ENCODE data around the gene RBBP8NL. TPM values are rescaled to one million over a fixed set of nuclear protein-coding genes. Genes with fewer than 3 reads are reported as not detected.
"Not testable (repeated sequence)": the region's sequence is repeated elsewhere in the genome, so short reads cannot be mapped to it uniquely, and the experiment has no call there.

RBBP8NL gene
- total RNA-seq, 1 donor from 2014 or later = not detected

DNA sequence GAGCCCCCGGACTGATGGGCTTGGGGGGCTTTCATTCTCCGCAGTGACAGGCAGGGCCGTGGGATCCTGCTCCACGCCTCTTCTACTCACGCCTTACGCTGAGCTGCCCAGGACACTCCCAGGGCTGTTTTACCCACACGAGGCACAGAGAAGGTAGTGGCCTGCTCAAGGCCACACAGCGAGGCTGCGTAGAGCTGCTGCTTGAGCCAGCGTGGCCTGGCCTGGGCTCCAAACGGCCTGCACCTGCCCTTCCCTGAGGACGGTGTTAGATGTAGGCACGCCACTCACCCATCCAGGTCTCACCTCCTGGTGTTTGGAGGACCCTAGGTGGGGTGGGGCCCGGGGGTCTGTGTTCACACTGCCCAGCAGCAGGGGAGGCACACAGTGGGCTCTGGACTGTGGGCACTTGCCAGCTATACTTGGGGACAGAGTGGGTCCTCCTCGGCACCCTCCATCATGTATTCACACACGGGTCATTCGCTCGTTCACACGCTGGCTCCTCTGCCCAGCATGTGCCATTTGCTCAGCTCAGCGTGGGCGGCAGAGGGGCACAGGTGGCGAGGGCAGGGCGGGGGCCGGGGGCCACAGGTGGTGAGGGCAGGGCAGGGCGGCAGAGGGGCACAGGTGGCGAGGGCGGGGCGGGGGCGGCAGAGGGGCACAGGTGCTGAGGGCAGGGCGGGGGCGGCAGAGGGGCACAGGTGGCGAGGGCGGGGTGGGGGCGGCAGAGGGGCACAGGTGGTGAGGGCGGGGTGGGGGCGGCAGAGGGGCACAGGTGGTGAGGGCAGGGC is 18.4 kb upstream of the RBBP8NL start:
- DNase-seq (ENCODE audit: extremely low read depth, low read depth, low spot score) = no peak

- no peak for DNase-seq (ENCODE audit: extremely low read depth, low read depth, low spot score)
Observed at GRCh38 chr20:62444286-62444685, 16.9 kb upstream of the RBBP8NL start.

- no peak for DNase-seq (ENCODE audit: extremely low read depth, low read depth, low spot score)
Observed at GRCh38 chr20:62441987-62442539, 14.7 kb upstream of the RBBP8NL start.

GRCh38 chr20:62439218-62439617 is 11.9 kb upstream of the RBBP8NL start:
- no peak for DNase-seq (ENCODE audit: extremely low read depth, low read depth, low spot score)

DNA sequence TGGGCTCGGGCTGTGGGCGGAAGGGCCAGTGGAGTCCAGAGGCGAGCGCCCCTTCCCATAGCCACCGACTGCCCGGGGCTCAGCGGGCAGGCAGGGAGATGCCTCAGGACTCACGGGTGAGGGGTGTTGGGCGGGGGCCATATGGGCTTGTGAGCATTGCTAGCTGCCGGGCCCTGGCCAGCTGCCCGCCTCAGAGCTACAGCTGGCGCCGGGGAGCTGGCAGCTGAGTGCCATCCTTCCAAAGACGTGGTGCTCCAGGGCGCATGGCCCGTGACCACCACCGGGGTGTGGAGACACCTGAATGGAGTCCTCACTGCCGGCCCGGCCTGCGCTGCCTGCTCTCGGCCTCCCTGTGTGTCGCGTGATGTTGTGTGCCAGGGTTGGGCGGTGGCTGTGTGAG is 10.6 kb upstream of the RBBP8NL start:
- no peak for DNase-seq (ENCODE audit: extremely low read depth, low read depth, low spot score)

- DNase-seq (ENCODE audit: extremely low read depth, low read depth, low spot score) = no peak
Observed at GRCh38 chr20:62437496-62437895, 10.2 kb upstream of the RBBP8NL start.

DNA sequence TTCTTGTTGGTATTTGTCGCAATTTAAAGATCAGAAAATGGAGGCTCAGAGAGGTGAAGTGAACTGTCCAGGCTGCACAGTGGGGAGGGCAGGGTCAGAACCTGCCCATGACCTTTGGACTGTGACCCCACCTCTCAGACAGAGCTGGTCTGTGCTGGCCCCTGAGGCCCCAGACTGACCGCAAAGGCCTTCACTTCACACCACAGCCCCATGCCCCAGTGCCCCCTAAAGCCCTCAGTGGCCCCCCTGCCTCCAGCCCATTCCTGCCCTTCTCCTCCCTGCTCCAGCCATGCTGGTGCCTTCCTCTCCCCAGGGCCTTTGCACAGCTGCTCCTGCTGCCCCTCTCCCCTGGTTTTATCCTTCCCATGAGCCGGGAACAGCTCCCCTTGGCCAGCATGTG is 9.4 kb upstream of the RBBP8NL start:
- DNase-seq (ENCODE audit: extremely low read depth, low read depth, low spot score) = no peak

GRCh38 chr20:62433658-62434497 is 6.5 kb upstream of the RBBP8NL start:
- no peak for DNase-seq (ENCODE audit: extremely low read depth, low read depth, low spot score)

DNA sequence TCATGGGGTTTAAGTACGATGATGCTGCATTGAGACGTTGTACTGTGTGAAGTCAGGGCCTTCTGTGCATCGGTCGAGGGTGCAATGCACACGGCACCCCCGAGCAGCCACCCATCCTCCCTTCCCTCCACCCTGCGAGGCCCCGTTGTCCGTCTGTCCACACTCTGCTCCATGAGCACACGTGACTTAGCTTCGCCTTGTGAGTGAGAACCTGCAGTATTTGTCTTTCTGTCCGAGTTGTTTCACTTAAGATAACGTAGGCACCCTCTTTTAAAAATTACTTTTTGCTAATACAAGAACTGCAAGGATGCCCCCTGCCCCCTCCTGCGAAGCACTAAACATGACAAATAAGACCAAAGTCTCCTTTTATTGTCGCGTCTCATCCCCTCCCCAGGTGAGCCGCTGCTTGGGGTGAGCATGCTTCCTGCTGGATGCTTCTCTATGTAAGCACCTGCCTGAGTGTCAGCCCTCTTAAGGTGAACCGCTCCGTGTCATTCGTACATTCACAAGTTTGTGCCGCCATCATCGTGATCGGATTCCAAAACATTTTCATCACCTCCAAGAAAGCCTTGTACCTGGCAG is 3.6 kb upstream of the RBBP8NL start:
- no peak for DNase-seq (ENCODE audit: extremely low read depth, low read depth, low spot score)

GRCh38 chr20:62430311-62430853 is 3.0 kb upstream of the RBBP8NL start:
- DNase-seq (ENCODE audit: extremely low read depth, low read depth, low spot score) = no peak

- no peak for DNase-seq (ENCODE audit: extremely low read depth, low read depth, low spot score)
Observed at GRCh38 chr20:62429455-62430310, 2.3 kb upstream of the RBBP8NL start.

GRCh38 chr20:62428396-62429295 is 1.3 kb upstream of the RBBP8NL start:
- DNase-seq (ENCODE audit: extremely low read depth, low read depth, low spot score) = no peak

GRCh38 chr20:62428002-62428372 is 648 bp upstream of the RBBP8NL start:
- DNase-seq (ENCODE audit: extremely low read depth, low read depth, low spot score) = no peak

DNA sequence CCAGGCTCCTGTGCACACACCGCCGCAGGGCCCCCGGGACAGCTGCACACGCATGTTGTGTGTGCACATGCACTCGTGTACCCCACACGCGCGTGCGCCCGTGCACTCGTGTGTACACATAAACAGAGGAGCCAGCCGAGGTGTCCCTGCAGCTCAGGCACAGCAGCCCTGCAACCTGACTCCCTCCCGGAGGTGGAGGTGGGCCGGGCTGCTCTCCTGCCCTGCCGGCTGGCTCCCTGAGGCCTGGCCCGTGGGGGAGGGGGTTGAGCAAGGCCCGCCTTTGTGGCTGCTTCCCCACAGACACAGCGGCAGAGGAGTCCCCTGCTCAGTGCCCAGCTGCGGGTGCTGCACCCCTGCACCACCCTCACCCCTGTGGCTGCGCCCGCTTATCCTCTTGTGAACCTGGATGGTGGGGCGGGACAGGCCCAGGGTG is 624 bp downstream of the RBBP8NL start:
- DNase-seq (ENCODE audit: extremely low read depth, low read depth, low spot score) = no peak

DNA sequence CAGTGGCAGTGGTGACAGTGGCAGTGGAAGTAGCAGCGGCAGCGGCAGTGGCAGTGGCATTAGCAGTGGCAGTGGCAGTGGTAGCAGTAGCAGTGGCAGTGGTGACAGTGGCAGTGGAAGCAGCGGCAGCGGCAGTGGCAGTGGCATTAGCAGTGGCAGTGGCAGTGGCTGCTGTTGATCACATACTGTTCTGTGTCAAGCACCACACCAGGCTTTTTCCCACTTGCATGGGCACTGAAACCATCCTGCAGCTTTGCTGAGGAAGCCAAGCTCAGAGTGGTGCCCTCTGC is 1.3 kb downstream of the RBBP8NL start:
- not testable (repeated sequence) for DNase-seq (ENCODE audit: extremely low read depth, low read depth, low spot score)

GRCh38 chr20:62425281-62426058 is 1.9 kb downstream of the RBBP8NL start:
- no peak for DNase-seq (ENCODE audit: extremely low read depth, low read depth, low spot score)

DNA sequence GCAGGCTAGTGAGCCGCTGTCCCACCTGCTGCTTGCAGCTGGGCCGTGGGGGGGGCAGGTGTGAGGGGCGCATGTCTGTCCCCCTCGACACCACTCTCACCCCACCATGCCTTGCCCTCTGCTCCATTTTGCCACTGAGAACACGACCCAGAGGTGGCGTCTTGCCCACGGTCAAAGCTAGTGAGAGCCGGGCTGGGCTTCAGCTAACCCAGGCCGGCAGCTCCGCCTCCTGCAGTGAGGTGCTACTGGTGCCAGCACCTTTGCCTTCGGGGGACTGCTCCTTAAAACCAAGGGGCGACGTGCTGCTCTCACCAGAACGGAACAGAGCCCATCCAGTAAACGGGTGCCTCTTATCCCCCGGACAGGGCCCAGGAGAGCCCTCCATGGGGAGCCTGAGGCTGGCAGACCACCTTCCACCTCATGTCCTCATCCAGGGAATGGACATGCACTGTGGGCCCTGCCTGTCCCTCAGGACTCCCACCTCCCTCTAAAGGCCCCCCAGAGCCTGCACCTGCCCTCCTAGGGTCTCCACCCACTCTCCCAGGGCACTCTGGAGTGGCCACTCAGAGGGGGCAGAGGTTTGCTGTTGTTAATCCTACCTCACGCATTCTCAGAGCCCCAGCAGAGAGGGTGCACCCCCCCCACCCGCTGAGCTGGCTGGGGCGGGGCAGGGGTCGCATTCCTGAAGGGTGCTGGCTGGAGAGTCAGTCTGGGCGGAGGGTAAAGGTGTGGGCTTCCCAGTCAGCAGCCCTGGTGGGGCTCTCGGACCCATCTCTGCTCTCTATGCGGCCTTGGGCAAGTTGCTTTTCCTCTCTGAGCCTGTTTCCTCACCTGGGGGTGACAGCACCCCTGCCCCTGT is 2.9 kb downstream of the RBBP8NL start:
- no peak for DNase-seq (ENCODE audit: extremely low read depth, low read depth, low spot score)

DNA sequence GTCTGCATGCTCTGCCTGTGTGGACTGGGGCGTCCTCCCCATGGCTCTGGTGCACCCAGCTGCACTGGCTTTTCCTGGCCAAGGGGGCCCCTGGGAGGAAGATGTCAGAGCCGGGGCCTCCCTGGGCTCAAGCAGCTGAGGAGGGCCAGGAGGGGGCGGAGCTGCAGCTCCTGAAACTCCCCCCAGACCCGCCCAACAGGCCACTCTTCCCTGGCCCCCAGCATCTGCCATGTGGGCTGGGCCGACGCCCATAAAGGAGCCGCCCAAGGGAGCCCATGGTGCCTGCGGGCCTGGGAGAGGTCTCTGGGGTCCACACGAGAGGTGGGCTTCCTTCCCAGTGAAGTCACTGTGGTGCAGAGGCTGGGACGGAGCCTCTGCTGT is 4.0 kb downstream of the RBBP8NL start:
- no peak for DNase-seq (ENCODE audit: extremely low read depth, low read depth, low spot score)

Data from glomerular endothelial cell (primary cell).